ENCODE data around the gene PPL.
"Not testable (repeated sequence)": the region's sequence is repeated elsewhere in the genome, so short reads cannot be mapped to it uniquely, and the experiment has no call there.

Gene PPL

GRCh38 chr16:4933871-4934395 is 3.0 kb downstream of the PPL start:
- no peak for DNase-seq

- no peak for DNase-seq
Measured at GRCh38 chr16:4933433-4933832, 3.5 kb downstream of the PPL start.

GRCh38 chr16:4931381-4931780 is 5.6 kb downstream of the PPL start:
- no peak for DNase-seq

GRCh38 chr16:4929619-4930018 is 7.3 kb downstream of the PPL start:
- DNase-seq = not testable (repeated sequence)

- no peak for DNase-seq
Measured at GRCh38 chr16:4928227-4928626, 8.7 kb downstream of the PPL start.

GRCh38 chr16:4927661-4928060 is 9.3 kb downstream of the PPL start:
- no peak for DNase-seq

GRCh38 chr16:4926928-4927327 is 10.0 kb downstream of the PPL start:
- no peak for DNase-seq

GRCh38 chr16:4925791-4926190 is 11.2 kb downstream of the PPL start:
- DNase-seq = no peak

- no peak for DNase-seq
Measured at GRCh38 chr16:4925293-4925607, 11.7 kb downstream of the PPL start.

GRCh38 chr16:4924593-4925292 is 12.2 kb downstream of the PPL start:
- no peak for DNase-seq

GRCh38 chr16:4923853-4924252 is 13.1 kb downstream of the PPL start:
- DNase-seq = no peak

GRCh38 chr16:4922721-4923342 is 14.1 kb downstream of the PPL start:
- DNase-seq = no peak

GRCh38 chr16:4920826-4921225 is 16.1 kb downstream of the PPL start:
- DNase-seq = no peak

GRCh38 chr16:4918781-4919251 is 18.1 kb downstream of the PPL start:
- DNase-seq = no peak

GRCh38 chr16:4917117-4917516 is 19.8 kb downstream of the PPL start:
- DNase-seq = no peak

- DNase-seq = no peak
Measured at GRCh38 chr16:4915226-4915761, 21.7 kb downstream of the PPL start.

GRCh38 chr16:4914528-4915225 is 22.3 kb downstream of the PPL start:
- no peak for DNase-seq

GRCh38 chr16:4913774-4914525 is 23.0 kb downstream of the PPL start:
- no peak for DNase-seq

- DNase-seq = no peak
Measured at GRCh38 chr16:4913130-4913773, 23.7 kb downstream of the PPL start.

- DNase-seq = no peak
Measured at GRCh38 chr16:4911970-4912386, 25.0 kb downstream of the PPL start.

GRCh38 chr16:4910828-4911227 is 26.1 kb downstream of the PPL start:
- no peak for DNase-seq

- DNase-seq = no peak
Measured at GRCh38 chr16:4909825-4910224, 27.1 kb downstream of the PPL start.

Measured in NCI-H524 (cell line).